ENCODE data around the gene CRTAP. TPM values are rescaled to one million over a fixed set of nuclear protein-coding genes. Genes with fewer than 3 reads are reported as not detected.

Gene CRTAP
- total and polyA plus RNA-seq, 2 of the 13 experiments (the other 11 are each of a cell fraction or from before 2014, with no cell fraction given) = 54.2 to 119 TPM

GRCh38 chr3:33096093-33096868 lies 17.5 kb upstream of the CRTAP start (continued):
- TF ChIP-seq TAF1 (CRISPR knock-in tag; IDR thresholded peaks at IDR 0.05) (no peak), ZNF605 (CRISPR knock-in tag; IDR thresholded peaks at IDR 0.05) (peak; percentile 22; the same call in 1 of the 2 replicates), ZBTB7B (CRISPR knock-in tag; IDR thresholded peaks at IDR 0.05) (peak; percentile 35; the same call in 1 of the 2 replicates), ZNF275 (CRISPR knock-in tag; IDR thresholded peaks at IDR 0.05; ENCODE audit: borderline replicate concordance) (no peak), FUBP1 (CRISPR knock-in tag; IDR thresholded peaks at IDR 0.05; ENCODE audit: borderline replicate concordance) (0 out of 2 replicates have a peak, but pooled peaks have one; percentile 15), ZNF775 (CRISPR knock-in tag; IDR thresholded peaks at IDR 0.05; ENCODE audit: borderline replicate concordance) (0 out of 2 replicates have a peak, but pooled peaks have one; percentile 29), ZNF280B (CRISPR knock-in tag; IDR thresholded peaks at IDR 0.05; ENCODE audit: borderline replicate concordance) (peak; percentile 45), MZF1 (CRISPR knock-in tag; IDR thresholded peaks at IDR 0.05; ENCODE audit: borderline replicate concordance) (no peak), KLF13 (CRISPR knock-in tag; IDR thresholded peaks at IDR 0.05) (peak; percentile 49; the same call in 1 of the 2 replicates), HNRNPL (IDR thresholded peaks at IDR 0.05; ENCODE audit: low read depth, low read length) (no peak), ZNF670 (CRISPR knock-in tag; IDR thresholded peaks at IDR 0.05; ENCODE audit: borderline replicate concordance) (no peak), TAF15 (IDR thresholded peaks at IDR 0.05; ENCODE audit: low read depth, low read length, poor library complexity, severe bottlenecking) (peak; percentile 11), CREB1 (IDR thresholded peaks at IDR 0.05) (no peak), CREB1 (CRISPR knock-in tag; IDR thresholded peaks at IDR 0.05) (no peak), LCORL (IDR thresholded peaks at IDR 0.05) (no peak), LCORL (CRISPR knock-in tag; IDR thresholded peaks at IDR 0.05) (0 out of 2 replicates have a peak, but pooled peaks have one; percentile 16), TEF (CRISPR knock-in tag; IDR thresholded peaks at IDR 0.05) (0 out of 2 replicates have a peak, but pooled peaks have one; percentile 37), ZNF7 (CRISPR knock-in tag; IDR thresholded peaks at IDR 0.05) (no peak), ZNF430 (CRISPR knock-in tag; IDR thresholded peaks at IDR 0.05) (peak; percentile 16; the same call in 1 of the 2 replicates), E2F1 (CRISPR knock-in tag; IDR thresholded peaks at IDR 0.05) (peak; percentile 36; the same call in 1 of the 2 replicates)

All from HepG2 (cell line).